SK-N-SH (cell line): Measurements from ENCODE around the gene HM13. TPM values are rescaled to one million over a fixed set of nuclear protein-coding genes. Genes with fewer than 3 reads are reported as not detected.

Experiments
- CTCF ChIA-PET: fragments of 300-600, 350-600 bp; formaldehyde crosslinking; extraction: SDS; loops from one replicate; lab custom pipeline; 2021; lab: Yijun Ruan, JAX
- POLR2A ChIA-PET: fragments of 350-600 bp; sonication (Branson Sonifier 250); formaldehyde crosslinking; extraction: SDS; loops from one replicate; lab custom pipeline; 2020; ENCODE audit warnings: antibody characterized with exemption, inconsistent platforms; lab: Yijun Ruan, JAX
- DNase-seq: peaks from one replicate; pipeline ENCODE4 v3.0.0; 2012
- H2AFZ ChIP-seq: fragments of 200-600 bp; sonication (generic); 2 replicates; pipeline ENCODE4 v1.8.1; 2016; ENCODE audit warnings: antibody characterized with exemption, mild to moderate bottlenecking, low read depth
- H3F3A ChIP-seq: fragments of 200-600 bp; sonication (generic); replicated peaks from 2 replicates; pipeline ENCODE3; 2016; ENCODE audit warnings: antibody characterized with exemption, mild to moderate bottlenecking; ENCODE audit not compliant: insufficient read depth
- H3K27ac ChIP-seq, 2 experiments: fragments of 200-500 bp in 1 of 2; fragments of 200-600 bp in 1 of 2; sonication (Bioruptor generic) in 1 of 2; sonication (generic), shearing (Covaris generic) in 1 of 2; 2 replicates each; pipeline versions ENCODE4 v1.5.1 to v1.6.1; 2014 to 2016; ENCODE audit warnings: low read depth in 2 of 2, inconsistent platforms in 1 of 2, low read length in 1 of 2, mild to moderate bottlenecking in 1 of 2, mixed read lengths in 1 of 2
- H3K27me3 ChIP-seq: fragments of 200-600 bp; sonication (generic), shearing (Covaris generic); 2 replicates; pipeline ENCODE4 v1.6.1; 2016; ENCODE audit warnings: mixed run types; ENCODE audit not compliant: insufficient read depth
- H3K36me3 ChIP-seq, 2 experiments: fragments of 200-500 bp in 1 of 2; fragments of 200-600 bp in 1 of 2; sonication (Bioruptor generic) in 1 of 2; sonication (generic) in 1 of 2; replicated peaks in 1 of 2; 2 replicates each; pipeline versions ENCODE3 to v1.5.1; 2014 to 2016; ENCODE audit warnings: low read length in 1 of 2, mild to moderate bottlenecking in 1 of 2; ENCODE audit not compliant: insufficient read depth in 2 of 2, control insufficient read depth in 1 of 2
- H3K4me1 ChIP-seq, 2 experiments: fragments of 200-500 bp in 1 of 2; fragments of 200-600 bp in 1 of 2; sonication (Bioruptor generic) in 1 of 2; sonication (generic), shearing (Covaris generic) in 1 of 2; 2 replicates each; pipeline versions ENCODE4 v1.5.1 to v1.6.1; 2014 to 2016; ENCODE audit warnings: low read depth in 1 of 2, low read length in 1 of 2, mixed run types in 1 of 2; ENCODE audit not compliant: insufficient read depth in 2 of 2, control insufficient read depth in 1 of 2
- H3K4me2 ChIP-seq: fragments of 200-600 bp; sonication (generic), shearing (Covaris generic); 2 replicates; pipeline ENCODE4 v1.6.1; 2017; ENCODE audit warnings: mixed run types
- H3K4me3 ChIP-seq, 2 experiments: fragments of 200-500 bp in 1 of 2; fragments of 200-600 bp in 1 of 2; sonication (Bioruptor generic) in 1 of 2; sonication (generic), shearing (Covaris generic) in 1 of 2; 2 replicates each; pipeline versions ENCODE4 v1.5.1 to v1.8.1; 2014 to 2016; ENCODE audit warnings: low read depth in 2 of 2, inconsistent platforms in 1 of 2, low read length in 1 of 2, mild to moderate bottlenecking in 1 of 2, mixed read lengths in 1 of 2, moderate library complexity in 1 of 2
- H3K79me2 ChIP-seq: fragments of 200-600 bp; sonication (generic); 2 replicates; pipeline ENCODE4 v1.8.1; 2017; ENCODE audit warnings: mild to moderate bottlenecking; ENCODE audit not compliant: insufficient read depth
- H3K9ac ChIP-seq: fragments of 200-600 bp; sonication (generic); 2 replicates; pipeline ENCODE4 v1.6.1; 2017; ENCODE audit warnings: mixed run types
- H3K9me2 ChIP-seq: fragments of 200-600 bp; sonication (generic); 2 replicates; pipeline ENCODE4 v1.6.1; 2017; ENCODE audit warnings: mixed run types
- H3K9me3 ChIP-seq: fragments of 200-600 bp; sonication (generic); 2 replicates; pipeline ENCODE4 v1.6.1; 2017; ENCODE audit warnings: mixed run types, mild to moderate bottlenecking, moderate library complexity
- H4K20me1 ChIP-seq: fragments of 200-600 bp; sonication (generic); 2 replicates; pipeline ENCODE4 v1.6.1; 2017; ENCODE audit warnings: mild to moderate bottlenecking, mixed run types; ENCODE audit not compliant: insufficient read depth
- CHD2 ChIP-seq: fragments of 150-350 bp; IDR thresholded peaks from 2 replicates; pipeline ENCODE4 v1.6.1; 2018; ENCODE audit warnings: low read length; ENCODE audit not compliant: partially characterized antibody
- ELF1 ChIP-seq: IDR thresholded peaks from 2 replicates; pipeline ENCODE4 v1.4.0; 2012
- EP300 ChIP-seq, 2 experiments: IDR thresholded peaks; 2 replicates each; pipeline versions ENCODE4 v1.4.0 to v1.6.1; 2012; ENCODE audit warnings: borderline replicate concordance in 1 of 2, low read depth in 1 of 2, low read length in 1 of 2
- FOSL2 ChIP-seq: IDR thresholded peaks from 2 replicates; pipeline ENCODE4 v1.4.0; 2012; ENCODE audit warnings: low read depth, mild to moderate bottlenecking, moderate library complexity, borderline replicate concordance
- GABPA ChIP-seq: IDR thresholded peaks from 2 replicates; pipeline ENCODE4 v1.4.0; 2012; ENCODE audit warnings: low read depth, mild to moderate bottlenecking
- GATA2 ChIP-seq: sonication (generic); formaldehyde crosslinking; IDR thresholded peaks from 2 replicates; pipeline ENCODE4 v1.5.0; 2020; ENCODE audit warnings: mild to moderate bottlenecking, missing genetic modification reagents
- IRF3 ChIP-seq: fragments of 150-350 bp; IDR thresholded peaks from 2 replicates; pipeline ENCODE4 v1.6.1; 2016; ENCODE audit warnings: mild to moderate bottlenecking, low read depth, low read length
- JUND ChIP-seq: IDR thresholded peaks from 2 replicates; pipeline ENCODE4 v1.4.0; 2012
- MEF2A ChIP-seq: IDR thresholded peaks from 2 replicates; pipeline ENCODE4 v1.4.0; 2012; ENCODE audit warnings: low read depth, borderline replicate concordance
- RCOR1 ChIP-seq: fragments of 150-350 bp; IDR thresholded peaks from 2 replicates; pipeline ENCODE4 v1.6.1; 2017; ENCODE audit warnings: antibody characterized with exemption, low read length
- RXRA ChIP-seq: IDR thresholded peaks from 2 replicates; pipeline ENCODE4 v1.4.0; 2012; ENCODE audit warnings: low read depth, mild to moderate bottlenecking, borderline replicate concordance
- SIN3A ChIP-seq: IDR thresholded peaks from 2 replicates; pipeline ENCODE4 v1.6.1; 2012; ENCODE audit warnings: low read depth, mild to moderate bottlenecking, low read length, moderate library complexity, borderline replicate concordance
- TAF1 ChIP-seq: IDR thresholded peaks from 2 replicates; pipeline ENCODE4 v1.6.1; 2012; ENCODE audit warnings: low read depth, mild to moderate bottlenecking, low read length, moderate library complexity, borderline replicate concordance
- TCF12 ChIP-seq: IDR thresholded peaks from 2 replicates; pipeline ENCODE4 v1.4.0; 2012
- TEAD4 ChIP-seq: IDR thresholded peaks from 2 replicates; pipeline ENCODE4 v1.4.0; 2012; ENCODE audit warnings: mild to moderate bottlenecking, borderline replicate concordance; ENCODE audit not compliant: insufficient read depth
- YY1 ChIP-seq: IDR thresholded peaks from 2 replicates; pipeline ENCODE4 v1.4.0; 2012; ENCODE audit warnings: low read depth, mild to moderate bottlenecking
- ZBTB33 ChIP-seq: IDR thresholded peaks from 2 replicates; pipeline ENCODE4 v1.4.0; 2012; ENCODE audit warnings: low read depth, borderline replicate concordance
- WGBS: methylation state at CpG from one replicate; pipeline ENCODE4 v1.1.6; 2017; ENCODE audit warnings: low lambda C conversion rate; 5-methylcytosine and 5-hydroxymethylcytosine counted together
- polyA plus RNA-seq, 3 experiments: library from polyadenylated mRNA; depleted of rRNA; stranded (reverse); fragments of >200 nt; gene quantifications; 2 replicates each; pipeline ENCODE4 v1.2.3, GENCODE V29; 2012
- TF ChIP-seq, protein P1 (sequence below): fragments of 200-600 bp; sonication (generic); IDR thresholded peaks from 2 replicates; pipeline ENCODE4 v1.6.1; 2017; ENCODE audit warnings: antibody characterized with exemption, mild to moderate bottlenecking, moderate library complexity
- TF ChIP-seq, protein P2 (sequence below): IDR thresholded peaks from 2 replicates; pipeline ENCODE4 v1.4.0; 2012; ENCODE audit warnings: low read depth, borderline replicate concordance
- TF ChIP-seq, protein P3 (sequence below): IDR thresholded peaks from 2 replicates; pipeline ENCODE4; 2012

The HM13 gene
- polyA plus RNA-seq, 1 of the 3 experiments (the other 2 are of a cell fraction) = 160 TPM

DNA sequence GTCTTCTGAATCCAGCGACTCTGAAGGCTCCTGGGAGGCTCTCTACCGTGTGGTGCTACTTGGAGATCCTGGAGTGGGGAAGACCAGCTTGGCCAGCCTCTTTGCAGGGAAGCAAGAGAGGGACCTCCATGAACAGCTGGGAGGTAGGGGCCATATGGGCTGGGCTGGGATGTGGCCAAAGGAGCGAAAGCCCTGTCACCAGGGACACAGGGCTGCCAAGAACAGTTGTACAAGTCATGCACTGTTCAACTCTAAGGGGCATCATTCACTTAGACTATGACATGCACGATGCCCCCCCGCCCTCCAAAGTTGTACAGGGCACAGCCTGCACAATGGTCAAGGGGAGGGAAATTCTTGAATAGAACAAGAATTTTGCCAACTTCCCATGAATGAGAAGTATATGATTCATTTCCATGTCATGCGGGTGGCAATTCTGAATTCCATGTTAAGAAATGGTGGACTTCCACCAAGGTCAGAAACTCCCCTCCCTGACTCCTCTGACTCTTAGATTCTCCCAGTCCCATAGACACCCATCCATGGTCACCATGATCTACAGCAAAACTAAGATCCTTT lies 37.5 kb upstream of the HM13 start (continued):
- TF ChIP-seq, protein P1, sequence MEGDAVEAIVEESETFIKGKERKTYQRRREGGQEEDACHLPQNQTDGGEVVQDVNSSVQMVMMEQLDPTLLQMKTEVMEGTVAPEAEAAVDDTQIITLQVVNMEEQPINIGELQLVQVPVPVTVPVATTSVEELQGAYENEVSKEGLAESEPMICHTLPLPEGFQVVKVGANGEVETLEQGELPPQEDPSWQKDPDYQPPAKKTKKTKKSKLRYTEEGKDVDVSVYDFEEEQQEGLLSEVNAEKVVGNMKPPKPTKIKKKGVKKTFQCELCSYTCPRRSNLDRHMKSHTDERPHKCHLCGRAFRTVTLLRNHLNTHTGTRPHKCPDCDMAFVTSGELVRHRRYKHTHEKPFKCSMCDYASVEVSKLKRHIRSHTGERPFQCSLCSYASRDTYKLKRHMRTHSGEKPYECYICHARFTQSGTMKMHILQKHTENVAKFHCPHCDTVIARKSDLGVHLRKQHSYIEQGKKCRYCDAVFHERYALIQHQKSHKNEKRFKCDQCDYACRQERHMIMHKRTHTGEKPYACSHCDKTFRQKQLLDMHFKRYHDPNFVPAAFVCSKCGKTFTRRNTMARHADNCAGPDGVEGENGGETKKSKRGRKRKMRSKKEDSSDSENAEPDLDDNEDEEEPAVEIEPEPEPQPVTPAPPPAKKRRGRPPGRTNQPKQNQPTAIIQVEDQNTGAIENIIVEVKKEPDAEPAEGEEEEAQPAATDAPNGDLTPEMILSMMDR = no peak
- TF ChIP-seq TCF12 (peak; percentile 5; the same call in 1 of the 2 replicates), RXRA (peak; percentile 44; the same call in 1 of the 2 replicates), RCOR1 (no peak)
- TF ChIP-seq, protein P2, sequence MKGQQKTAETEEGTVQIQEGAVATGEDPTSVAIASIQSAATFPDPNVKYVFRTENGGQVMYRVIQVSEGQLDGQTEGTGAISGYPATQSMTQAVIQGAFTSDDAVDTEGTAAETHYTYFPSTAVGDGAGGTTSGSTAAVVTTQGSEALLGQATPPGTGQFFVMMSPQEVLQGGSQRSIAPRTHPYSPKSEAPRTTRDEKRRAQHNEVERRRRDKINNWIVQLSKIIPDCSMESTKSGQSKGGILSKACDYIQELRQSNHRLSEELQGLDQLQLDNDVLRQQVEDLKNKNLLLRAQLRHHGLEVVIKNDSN = no peak

- CTCF ChIA-PET = interaction anchor here (4.1 kb wide), 1 partner anchor 19 kb away, joined by 31 read pairs; no protein-coding TSS in a partner anchor
- TF ChIP-seq ELF1 = no peak
- TF ChIP-seq GABPA = no peak
- no peak for TF ChIP-seq SIN3A
- TF ChIP-seq GATA2 (CRISPR knock-in tag) = no peak
- no peak for TF ChIP-seq TEAD4
- TF ChIP-seq FOSL2 = no peak
- no peak for TF ChIP-seq RCOR1
- no peak for TF ChIP-seq IRF3
- TF ChIP-seq ZBTB33 = no peak
- TF ChIP-seq CHD2 = no peak
- no peak for TF ChIP-seq JUND
- TF ChIP-seq EP300 (IDR thresholded peaks at IDR 0.05; ENCODE audit: borderline replicate concordance in 1 of 2, low read depth in 1 of 2, low read length in 1 of 2) = no peak
- no peak for TF ChIP-seq TAF1
- TF ChIP-seq, protein P1 = no peak
- TF ChIP-seq MEF2A = no peak
- TF ChIP-seq YY1 = no peak
- TF ChIP-seq, protein P3, sequence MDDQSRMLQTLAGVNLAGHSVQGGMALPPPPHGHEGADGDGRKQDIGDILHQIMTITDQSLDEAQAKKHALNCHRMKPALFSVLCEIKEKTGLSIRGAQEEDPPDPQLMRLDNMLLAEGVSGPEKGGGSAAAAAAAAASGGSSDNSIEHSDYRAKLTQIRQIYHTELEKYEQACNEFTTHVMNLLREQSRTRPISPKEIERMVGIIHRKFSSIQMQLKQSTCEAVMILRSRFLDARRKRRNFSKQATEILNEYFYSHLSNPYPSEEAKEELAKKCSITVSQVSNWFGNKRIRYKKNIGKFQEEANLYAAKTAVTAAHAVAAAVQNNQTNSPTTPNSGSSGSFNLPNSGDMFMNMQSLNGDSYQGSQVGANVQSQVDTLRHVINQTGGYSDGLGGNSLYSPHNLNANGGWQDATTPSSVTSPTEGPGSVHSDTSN = no peak
Observed at GRCh38 chr20:31484001-31484400, 30.2 kb upstream of the HM13 start.

More at GRCh38 chr20:31484001-31484400, 30.2 kb upstream of the HM13 start:
- H4K20me1 ChIP-seq = no peaks in the 10 kb centered on the region
- 72% methylated on average over 20 of the region's 36 CpGs for WGBS
- H3K4me2 ChIP-seq = no peak overlapping the region
- peaks cover 0 to 5% of the 10 kb centered on the region in 2 experiments; a peak in 2 of 4 replicates for H3K4me1 ChIP-seq
- no peak overlapping the region for H2AFZ ChIP-seq
- no peak overlapping the region for H3K9ac ChIP-seq
- H3K4me3 ChIP-seq = no peak overlapping the region
- no peaks in the 10 kb centered on the region for H3K36me3 ChIP-seq
- H3K79me2 ChIP-seq = no peaks in the 10 kb centered on the region
- POLR2A ChIA-PET = no interaction called here
- no peaks in the 10 kb centered on the region for H3K9me3 ChIP-seq
- H3F3A ChIP-seq = peaks cover 10% of the 10 kb centered on the region
- no peak overlapping the region; a peak in 1 of 4 replicates for H3K27ac ChIP-seq
- H3K27me3 ChIP-seq = no peaks in the 10 kb centered on the region
- peak; percentile 43 for DNase-seq
- H3K9me2 ChIP-seq = no peaks in the 10 kb centered on the region
